HepG2 (cell line): Measurements from ENCODE around the gene PSMB2. TPM values are rescaled to one million over a fixed set of nuclear protein-coding genes. Genes with fewer than 3 reads are reported as not detected.
A peak's percentile ranks its signal among the peaks of the same experiment; 100 is the strongest.

Source experiments
- ATAC-seq: fragments of 200-7000 bp; cut with Tn5 transposase; 3 replicates; pipeline ENCODE4 v1.9.1; 2020; ENCODE audit warnings: mild to moderate bottlenecking, moderate library complexity
- BruUV-seq: library from RNA; stranded (reverse); fragments of 400-500 nt; replicated peaks from 2 replicates; lab custom pipeline; 2021; lab: Mats Ljungman, UMichigan
- CTCF ChIA-PET: fragments of 300-600 bp; formaldehyde crosslinking; extraction: SDS; loops from one replicate; lab custom pipeline; 2021; ENCODE audit warnings: low total read pairs, inconsistent platforms, low intra/inter-chr PET ratio; lab: Yijun Ruan, JAX
- POLR2A ChIA-PET: fragments of 350-600 bp; sonication (Branson Sonifier 250); formaldehyde crosslinking; loops from one replicate; lab custom pipeline; 2020; ENCODE audit warnings: antibody characterized with exemption, inconsistent platforms; lab: Yijun Ruan, JAX
- DNase-seq: peaks from one replicate; pipeline ENCODE4 v3.0.0-alpha.2; 2015; ENCODE audit warnings: low spot score
- FAIRE-seq: peaks from 3 replicates; lab custom pipeline; 2011; peaks lifted over from hg19 to GRCh38; lab: Jason Lieb, UNC
- H2AFZ ChIP-seq: one replicate; pipeline ENCODE4 v1.6.1; 2011; ENCODE audit warnings: low read length, inconsistent platforms
- H3K27ac ChIP-seq: fragments of 300-600 bp; 3 replicates; pipeline ENCODE4 v1.8.0; 2011; ENCODE audit warnings: mixed run types, mild to moderate bottlenecking, mixed read lengths, low read length, inconsistent platforms; ENCODE audit not compliant: insufficient read depth; ENCODE audit errors: extremely low read length
- H3K27me3 ChIP-seq, 2 experiments: fragments of 200-600 bp in 1 of 2; 2 replicates in 1 of 2; 3 replicates in 1 of 2; pipeline versions ENCODE4 v1.6.0 to v1.8.0; 2011; ENCODE audit warnings: low read length in 2 of 2, mild to moderate bottlenecking in 2 of 2, moderate library complexity in 2 of 2, inconsistent platforms in 1 of 2; ENCODE audit not compliant: insufficient read depth in 2 of 2, control insufficient read depth in 1 of 2
- H3K36me3 ChIP-seq, 2 experiments: fragments of 200-600 bp in 1 of 2; replicated peaks in 1 of 2; 2 replicates in 1 of 2; 3 replicates in 1 of 2; pipeline versions ENCODE4 v1.5.1 to v1.8.0; 2011; ENCODE audit warnings: low read length in 2 of 2, inconsistent platforms in 1 of 2; ENCODE audit not compliant: insufficient read depth in 2 of 2, control insufficient read depth in 1 of 2
- H3K4me1 ChIP-seq: 2 replicates; pipeline ENCODE4 v1.5.1; 2012; ENCODE audit warnings: low read length, inconsistent platforms; ENCODE audit not compliant: insufficient read depth
- H3K4me2 ChIP-seq: 2 replicates; pipeline ENCODE4 v1.6.0; 2011; ENCODE audit warnings: low read depth, low read length, inconsistent platforms
- H3K4me3 ChIP-seq, 3 experiments: fragments of 200-600 bp in 1 of 3; sonication (generic), shearing (Covaris generic) in 1 of 3; replicated peaks in 1 of 3; 2 replicates each; pipeline ENCODE4 v1.5.1; 2011 to 2016; ENCODE audit warnings: low read length in 3 of 3, inconsistent platforms in 2 of 3, low read depth in 2 of 3, mild to moderate bottlenecking in 2 of 3, control low read depth in 1 of 3, mixed read lengths in 1 of 3; ENCODE audit not compliant: insufficient read depth in 1 of 3
- H3K79me2 ChIP-seq: one replicate; pipeline ENCODE4 v1.6.1; 2011; ENCODE audit warnings: low read length, inconsistent platforms; ENCODE audit not compliant: insufficient read depth
- H3K9ac ChIP-seq: 2 replicates; pipeline ENCODE4 v1.6.0; 2011; ENCODE audit warnings: mild to moderate bottlenecking, low read depth, low read length, inconsistent platforms; ENCODE audit not compliant: insufficient read depth
- H3K9me3 ChIP-seq: 2 replicates; pipeline ENCODE4 v1.5.1; 2012; ENCODE audit warnings: mild to moderate bottlenecking, low read length
- H4K20me1 ChIP-seq: 2 replicates; pipeline ENCODE4 v1.6.0; 2011; ENCODE audit warnings: inconsistent platforms, mild to moderate bottlenecking, low read length, moderate library complexity; ENCODE audit not compliant: insufficient read depth
- CHCHD3 ChIP-seq: sonication (generic); formaldehyde crosslinking; IDR thresholded peaks from 2 replicates; pipeline ENCODE4 v1.8.0; 2022; ENCODE audit warnings: mild to moderate bottlenecking, missing genetic modification reagents, moderate library complexity
- DR1 ChIP-seq: sonication (generic); formaldehyde crosslinking; IDR thresholded peaks from 2 replicates; pipeline ENCODE4 v1.8.0; 2021; ENCODE audit warnings: mild to moderate bottlenecking, missing genetic modification reagents, inconsistent platforms
- KMT2B ChIP-seq: IDR thresholded peaks from 2 replicates; pipeline ENCODE4 v1.6.1; 2016; ENCODE audit warnings: missing genetic modification reagents, missing compliant biosample characterization
- LCORL ChIP-seq, 2 experiments: fragments of 450-650 bp in 1 of 2; sonication (generic) in 1 of 2; formaldehyde crosslinking in 1 of 2; IDR thresholded peaks; 2 replicates each; pipeline versions ENCODE4 v1.5.0 to v1.6.1; 2017 to 2020; ENCODE audit warnings: antibody characterized with exemption in 1 of 2, missing genetic modification reagents in 1 of 2
- NCOA1 ChIP-seq: sonication (generic); formaldehyde crosslinking; IDR thresholded peaks from 2 replicates; pipeline ENCODE4 v1.9.0; 2021; ENCODE audit warnings: missing genetic modification reagents
- NCOR1 ChIP-seq: fragments of 200-600 bp; sonication (generic); IDR thresholded peaks from 2 replicates; pipeline ENCODE4 v1.7.0; 2017; ENCODE audit warnings: antibody characterized with exemption, low read length, borderline replicate concordance
- NFIC ChIP-seq: IDR thresholded peaks from 2 replicates; pipeline ENCODE4 v1.6.1; 2012; ENCODE audit warnings: mild to moderate bottlenecking, low read length, inconsistent platforms
- RELA ChIP-seq: sonication (generic); formaldehyde crosslinking; IDR thresholded peaks from 2 replicates; pipeline ENCODE4 v1.4.0; 2020; ENCODE audit warnings: missing genetic modification reagents
- RXRB ChIP-seq: IDR thresholded peaks from 2 replicates; pipeline ENCODE4 v1.6.1; 2016; ENCODE audit warnings: borderline replicate concordance, missing genetic modification reagents, missing compliant biosample characterization
- U2AF1 ChIP-seq: fragments of 200-400 bp; formaldehyde crosslinking; optimal IDR thresholded peaks from 2 replicates; pipeline ENCODE3; 2017; ENCODE audit warnings: mild to moderate bottlenecking, low read depth, low read length
- ZBTB10 ChIP-seq: sonication (generic); formaldehyde crosslinking; IDR thresholded peaks from 2 replicates; pipeline ENCODE4 v1.4.0; 2020; ENCODE audit warnings: missing genetic modification reagents, borderline replicate concordance
- ZFP82 ChIP-seq: sonication (generic); formaldehyde crosslinking; IDR thresholded peaks from 2 replicates; pipeline ENCODE4 v1.5.1; 2020; ENCODE audit warnings: mild to moderate bottlenecking, missing genetic modification reagents, borderline replicate concordance
- ZHX1 ChIP-seq: sonication (generic); formaldehyde crosslinking; IDR thresholded peaks from 2 replicates; pipeline ENCODE4 v1.8.1; 2022; ENCODE audit warnings: low read depth, mild to moderate bottlenecking, missing genetic modification reagents
- ZMAT3 ChIP-seq: sonication (generic); formaldehyde crosslinking; conservative IDR thresholded peaks from 2 replicates; pipeline ENCODE4 v1.7.0; 2021; ENCODE audit warnings: missing genetic modification reagents
- ZNF256 ChIP-seq: sonication (generic); formaldehyde crosslinking; conservative IDR thresholded peaks from 2 replicates; pipeline ENCODE4 v1.4.0; 2020; ENCODE audit warnings: missing genetic modification reagents
- ZNF580 ChIP-seq: IDR thresholded peaks from 2 replicates; pipeline ENCODE4 v1.6.1; 2016; ENCODE audit warnings: low read depth, borderline replicate concordance
- ZNF766 ChIP-seq: sonication (generic); formaldehyde crosslinking; IDR thresholded peaks from 2 replicates; pipeline ENCODE4 v1.5.0; 2020; ENCODE audit warnings: missing genetic modification reagents, borderline replicate concordance
- ZNF768 ChIP-seq: sonication (generic); formaldehyde crosslinking; IDR thresholded peaks from 2 replicates; pipeline ENCODE4 v1.4.0; 2020; ENCODE audit warnings: missing genetic modification reagents
- WGBS: methylation state at CpG from one replicate; pipeline ENCODE4 v1.1.6; 2017; ENCODE audit warnings: low lambda C conversion rate; 5-methylcytosine and 5-hydroxymethylcytosine counted together
- in situ Hi-C: cut with HindIII; loops from 2 replicates; pipeline ENCODE4 v1.10.0; 2017; ENCODE audit warnings: low pct_unique_long_range_greater_than_20kb; ENCODE audit not compliant: extremely low pct_ligation_motif_present
- intact Hi-C: fragments of 100-400 bp; cut with micrococcal nuclease; formaldehyde crosslinking; loops from one replicate; pipeline ENCODE4 v1.10.0; 2022; ENCODE audit not compliant: unreplicated experiment
- polyA plus RNA-seq, 8 experiments: library from polyadenylated mRNA; depleted of rRNA in 3 of 8; stranded (reverse) in 7 of 8; unstranded in 1 of 8; fragments of >200 nt; fragmentation: Illumina TruSeq in 4 of 8; extraction: Trizol in 4 of 8; gene quantifications; 2 replicates each; pipeline versions ENCODE4 v1.2.1 to v1.2.3, GENCODE V29; 2011 to 2016; ENCODE audit warnings: low read depth in 4 of 8, missing spikeins in 1 of 8, mixed read lengths in 1 of 8; ENCODE audit not compliant: insufficient read depth in 1 of 8
- total RNA-seq, 5 experiments: library from RNA; depleted of rRNA; stranded (reverse); fragments of >200 nt; fragmentation: Illumina TruSeq; extraction: Trizol; gene quantifications; 2 replicates each; pipeline ENCODE4 v1.2.3, GENCODE V29; 2016; ENCODE audit warnings: low read depth in 1 of 5

PSMB2 gene
- total and polyA plus RNA-seq, 2 of the 13 experiments (the other 11 are each of a cell fraction or from before 2014, with no cell fraction given), result 60.6 to 62.2 TPM

GRCh38 chr1:35556484-35557117, 84.7 kb downstream of the PSMB2 start:
- in situ Hi-C loops (loop anchor here (10.0 kb wide), 1 partner anchor 362 kb away; the partner anchor contains the start of gene SFPQ), intact Hi-C loops (no loop called here)
- peaks cover 14% of the 10 kb centered on the region for H4K20me1 ChIP-seq
- H3K27ac ChIP-seq, result peak overlapping the region; percentile 98
- ChIA-PET POLR2A (interaction anchor here (0.7 to 2.4 kb wide), 17 partner anchors 8 to 697 kb away, joined by 3 to 25 read pairs (median 4); partner anchors contain the start of genes CLSPN, SFPQ, SMIM12 and TFAP2E), CTCF (no interaction called here)
- peak; percentile 4 for ATAC-seq
- WGBS, result 1% methylated on average over 6 of the region's 17 CpGs
- DNase-seq, result no peak
- peaks cover 22% of the 10 kb centered on the region for H3K79me2 ChIP-seq
- H2AFZ ChIP-seq, result no peak overlapping the region
- H3K4me2 ChIP-seq, result peak overlapping the region; percentile 80
- H3K9me3 ChIP-seq, result no peaks in the 10 kb centered on the region
- H3K4me1 ChIP-seq, result peaks cover 51% of the 10 kb centered on the region
- BruUV-seq, result TSS peak; percentile 61
- peak overlapping the region; percentile 67 to 84 (median 82) for H3K4me3 ChIP-seq
- H3K9ac ChIP-seq, result peak overlapping the region; percentile 89
- H3K36me3 ChIP-seq, result peaks cover 8 to 26% of the 10 kb centered on the region in 2 experiments; a peak in 4 of 5 replicates
- no peak for FAIRE-seq
- no peaks in the 10 kb centered on the region for H3K27me3 ChIP-seq
- TF ChIP-seq ZNF256 (CRISPR knock-in tag), result no peak
- TF ChIP-seq NCOR1, result peak; percentile 2; the same call in 1 of the 2 replicates
- TF ChIP-seq ZNF766 (CRISPR knock-in tag), result peak; percentile 31; the same call in 1 of the 2 replicates
- TF ChIP-seq RELA, result 0 out of 2 replicates have a peak, but pooled peaks have one; percentile 4
- TF ChIP-seq RXRB, result 0 out of 2 replicates have a peak, but pooled peaks have one; percentile 7
- 0 out of 2 replicates have a peak, but pooled peaks have one; percentile 11 for TF ChIP-seq NFIC
- 0 out of 2 replicates have a peak, but pooled peaks have one; percentile 49 for TF ChIP-seq ZFP82 (CRISPR knock-in tag)
- peak; percentile 20; the same call in 1 of the 2 replicates for TF ChIP-seq ZBTB10 (CRISPR knock-in tag)
- 0 out of 2 replicates have a peak, but pooled peaks have one; percentile 5 for TF ChIP-seq ZHX1 (CRISPR knock-in tag)
- peak; percentile 72; the same call in 1 of the 2 replicates for TF ChIP-seq NCOA1 (CRISPR knock-in tag)
- TF ChIP-seq LCORL (IDR thresholded peaks at IDR 0.05), result no peak
- TF ChIP-seq LCORL (CRISPR knock-in tag; IDR thresholded peaks at IDR 0.05), result 0 out of 2 replicates have a peak, but pooled peaks have one; percentile 16
- no peak for TF ChIP-seq CHCHD3 (CRISPR knock-in tag)
- no peak for TF ChIP-seq ZNF580 (CRISPR knock-in tag)
- TF ChIP-seq DR1 (CRISPR knock-in tag), result 0 out of 2 replicates have a peak, but pooled peaks have one; percentile 7
- TF ChIP-seq KMT2B (CRISPR knock-in tag), result no peak
- TF ChIP-seq ZNF768 (CRISPR knock-in tag), result peak; percentile 9; the same call in 1 of the 2 replicates
- peak; percentile 35 for TF ChIP-seq U2AF1
- 0 out of 2 replicates have a peak, but pooled peaks have one; percentile 40 for TF ChIP-seq ZMAT3 (CRISPR knock-in tag)
